Measurements from ENCODE around the gene MDH1B.

MDH1B gene

DNA sequence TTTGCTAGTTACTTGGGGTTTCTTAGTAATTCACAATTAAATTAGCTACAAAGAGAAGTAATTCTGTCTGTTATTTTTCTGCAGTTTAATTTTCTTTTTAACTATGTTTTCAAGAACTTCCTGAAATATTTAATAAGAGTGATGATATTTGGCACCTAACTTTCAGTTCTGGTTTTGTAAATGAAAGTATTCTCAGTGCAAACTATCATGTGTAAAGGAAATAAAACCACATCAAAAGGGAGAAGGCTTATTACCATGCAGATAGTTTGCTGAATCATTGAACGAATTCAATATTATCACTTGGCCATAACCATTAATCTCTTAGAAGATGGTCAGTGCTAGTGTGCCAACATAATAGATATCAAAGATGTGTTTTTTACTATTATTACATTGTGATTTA lies 76.1 kb downstream of the MDH1B start:
- TF ChIP-seq, protein P1, sequence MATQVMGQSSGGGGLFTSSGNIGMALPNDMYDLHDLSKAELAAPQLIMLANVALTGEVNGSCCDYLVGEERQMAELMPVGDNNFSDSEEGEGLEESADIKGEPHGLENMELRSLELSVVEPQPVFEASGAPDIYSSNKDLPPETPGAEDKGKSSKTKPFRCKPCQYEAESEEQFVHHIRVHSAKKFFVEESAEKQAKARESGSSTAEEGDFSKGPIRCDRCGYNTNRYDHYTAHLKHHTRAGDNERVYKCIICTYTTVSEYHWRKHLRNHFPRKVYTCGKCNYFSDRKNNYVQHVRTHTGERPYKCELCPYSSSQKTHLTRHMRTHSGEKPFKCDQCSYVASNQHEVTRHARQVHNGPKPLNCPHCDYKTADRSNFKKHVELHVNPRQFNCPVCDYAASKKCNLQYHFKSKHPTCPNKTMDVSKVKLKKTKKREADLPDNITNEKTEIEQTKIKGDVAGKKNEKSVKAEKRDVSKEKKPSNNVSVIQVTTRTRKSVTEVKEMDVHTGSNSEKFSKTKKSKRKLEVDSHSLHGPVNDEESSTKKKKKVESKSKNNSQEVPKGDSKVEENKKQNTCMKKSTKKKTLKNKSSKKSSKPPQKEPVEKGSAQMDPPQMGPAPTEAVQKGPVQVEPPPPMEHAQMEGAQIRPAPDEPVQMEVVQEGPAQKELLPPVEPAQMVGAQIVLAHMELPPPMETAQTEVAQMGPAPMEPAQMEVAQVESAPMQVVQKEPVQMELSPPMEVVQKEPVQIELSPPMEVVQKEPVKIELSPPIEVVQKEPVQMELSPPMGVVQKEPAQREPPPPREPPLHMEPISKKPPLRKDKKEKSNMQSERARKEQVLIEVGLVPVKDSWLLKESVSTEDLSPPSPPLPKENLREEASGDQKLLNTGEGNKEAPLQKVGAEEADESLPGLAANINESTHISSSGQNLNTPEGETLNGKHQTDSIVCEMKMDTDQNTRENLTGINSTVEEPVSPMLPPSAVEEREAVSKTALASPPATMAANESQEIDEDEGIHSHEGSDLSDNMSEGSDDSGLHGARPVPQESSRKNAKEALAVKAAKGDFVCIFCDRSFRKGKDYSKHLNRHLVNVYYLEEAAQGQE (IDR thresholded peaks at IDR 0.05; ENCODE audit: insufficient read depth in 1 of 2, low read depth in 2 of 2, low read length in 2 of 2), result no peak
- TF ChIP-seq SIN3A (IDR thresholded peaks at IDR 0.05; ENCODE audit: borderline replicate concordance, insufficient read depth, low read length) (no peak), FOXP2 (optimal IDR thresholded peaks at IDR 0.05; ENCODE audit: borderline replicate concordance, extremely low read depth, extremely low read length, insufficient read depth) (no peak), TAF1 (IDR thresholded peaks at IDR 0.05; ENCODE audit: borderline replicate concordance, insufficient read depth, low read length) (no peak), POLR2AphosphoS5 (IDR thresholded peaks at IDR 0.05; ENCODE audit: low read depth, low read length) (no peak)

- TF ChIP-seq POLR2AphosphoS5 (IDR thresholded peaks at IDR 0.05; ENCODE audit: low read depth, low read length) (no peak), SIN3A (IDR thresholded peaks at IDR 0.05; ENCODE audit: borderline replicate concordance, insufficient read depth, low read length) (no peak), TAF1 (IDR thresholded peaks at IDR 0.05; ENCODE audit: borderline replicate concordance, insufficient read depth, low read length) (no peak), FOXP2 (optimal IDR thresholded peaks at IDR 0.05; ENCODE audit: borderline replicate concordance, extremely low read depth, extremely low read length, insufficient read depth) (no peak)
- TF ChIP-seq, protein P1 (IDR thresholded peaks at IDR 0.05; ENCODE audit: insufficient read depth in 1 of 2, low read depth in 2 of 2, low read length in 2 of 2), result no peak
Measured at GRCh38 chr2:206688453-206688852, 76.7 kb downstream of the MDH1B start.
